Activated CD8-positive, alpha-beta memory T cell treated with anti-CD3 and anti-CD28 coated beads for 24 hours (primary cell): ENCODE measurements around the gene YPEL5.
"Not testable (repeated sequence)": the region's sequence is repeated elsewhere in the genome, so short reads cannot be mapped to it uniquely, and the experiment has no call there.

Source experiments
- DNase-seq: peaks from one replicate; pipeline ENCODE4 v3.0.0-alpha.2; 2020

YPEL5 gene

DNA sequence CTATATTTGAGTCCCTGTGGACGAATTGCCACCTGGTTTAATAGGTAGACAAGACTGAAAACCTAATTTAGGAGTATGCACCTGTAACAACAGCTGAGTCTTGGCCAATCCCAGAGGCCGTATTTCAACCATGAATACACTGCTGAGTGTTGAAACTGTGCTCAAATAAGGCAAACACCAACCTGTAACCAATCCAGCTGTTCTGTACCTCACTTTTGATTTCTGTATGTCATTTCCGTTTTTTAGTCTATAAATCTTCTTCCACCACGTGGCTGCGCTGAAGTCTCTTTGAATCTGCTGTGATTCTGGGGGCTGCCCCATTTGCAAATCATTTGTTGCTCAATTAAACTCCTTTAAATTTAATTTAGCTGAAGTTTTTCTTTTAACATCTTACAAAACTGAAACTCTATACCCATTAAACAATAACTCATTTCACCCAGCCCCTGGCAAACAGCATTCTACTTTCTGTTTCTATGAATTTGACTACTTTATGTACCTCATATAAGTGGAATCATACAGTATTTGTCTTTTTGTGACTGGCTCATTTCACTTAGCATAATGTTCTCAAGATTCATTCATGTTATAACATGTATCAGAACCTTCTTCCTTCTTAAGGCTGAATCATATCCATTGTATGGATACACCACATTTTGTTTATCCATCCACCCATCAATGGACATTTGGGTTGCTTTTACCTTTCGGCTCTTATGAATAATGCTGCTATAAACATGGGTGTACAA, 7.5 kb upstream of the YPEL5 start:
- DNase-seq, result no peak

DNA sequence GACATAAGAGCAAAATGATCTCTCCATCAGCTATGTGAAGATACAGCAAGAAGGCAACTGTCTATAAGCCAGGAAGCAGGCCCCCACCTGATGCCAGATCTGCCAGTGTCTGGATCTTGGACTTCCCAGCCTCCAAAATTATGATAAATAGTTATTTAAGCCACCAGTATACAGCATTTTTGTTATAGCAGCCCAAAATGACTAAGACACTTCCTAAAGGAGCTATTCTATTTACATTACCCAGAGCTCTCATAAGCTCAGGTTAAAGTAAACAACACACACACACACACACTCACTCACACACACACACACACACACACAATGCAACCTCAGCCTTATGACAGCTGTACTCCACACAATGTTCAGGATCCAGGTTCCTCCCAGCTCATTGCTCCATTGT, 5.7 kb upstream of the YPEL5 start:
- no peak for DNase-seq

DNA sequence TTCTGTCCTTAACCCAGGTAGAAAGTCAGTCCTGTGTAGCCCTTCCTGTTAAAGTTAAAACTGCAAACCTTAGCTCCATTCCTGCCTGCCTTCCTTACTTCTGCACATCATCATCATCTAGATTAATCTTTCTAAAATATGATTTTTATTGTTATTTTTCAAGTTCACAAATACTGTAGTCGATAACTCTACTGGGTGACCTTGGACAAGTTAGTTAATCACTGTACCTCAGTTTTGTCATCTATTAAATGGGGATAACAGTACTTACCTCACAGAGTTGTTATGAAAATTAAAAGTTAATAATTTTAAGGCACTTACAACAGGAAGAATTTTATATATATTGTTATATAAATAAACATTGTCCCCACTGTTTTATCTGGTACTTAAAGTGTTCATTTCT, 2.5 kb upstream of the YPEL5 start:
- DNase-seq, result no peak

DNA sequence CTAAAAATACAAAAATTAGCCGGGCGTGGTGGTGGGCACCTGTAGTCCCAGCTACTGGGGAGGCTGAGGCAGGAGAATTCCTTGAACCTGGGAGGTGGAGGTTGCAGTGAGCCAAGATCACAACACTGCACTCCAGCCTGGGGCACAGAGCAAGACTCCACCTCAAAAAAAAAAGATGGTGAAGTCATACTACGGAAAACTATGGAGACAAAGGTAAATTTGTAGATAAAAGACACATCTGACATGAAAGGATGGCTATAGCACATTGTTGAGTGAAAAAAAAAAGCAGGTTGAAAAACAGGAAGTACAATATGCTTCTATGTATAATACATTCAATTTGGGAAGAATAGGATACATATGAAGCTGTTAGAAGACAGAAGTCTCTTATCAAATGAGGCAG, 1.9 kb upstream of the YPEL5 start:
- not testable (repeated sequence) for DNase-seq

DNA sequence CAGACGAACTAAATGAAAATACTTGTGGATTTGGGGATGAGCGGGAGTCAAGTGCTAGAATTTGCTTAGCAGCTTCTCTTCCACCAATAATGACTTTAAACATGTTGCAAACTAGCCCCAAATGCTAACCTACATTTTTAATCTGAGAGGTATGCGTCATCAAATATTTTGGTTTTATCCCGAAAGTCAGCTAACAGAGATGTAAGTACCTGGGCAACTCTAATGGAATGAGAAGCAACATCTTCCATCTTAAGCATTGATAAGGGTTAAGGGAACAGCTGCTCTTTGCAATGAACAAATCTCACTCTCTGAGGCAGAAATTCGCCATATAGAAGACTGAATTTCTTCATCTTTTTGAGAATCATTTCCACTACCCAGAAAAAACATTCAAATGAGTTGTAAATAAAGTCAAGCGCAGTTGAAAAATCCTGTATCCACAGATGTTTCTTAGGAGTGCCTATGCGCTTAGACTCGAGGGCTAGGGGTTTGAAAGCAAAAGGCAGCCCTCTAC, 926 bp upstream of the YPEL5 start:
- DNase-seq, result no peak

DNA sequence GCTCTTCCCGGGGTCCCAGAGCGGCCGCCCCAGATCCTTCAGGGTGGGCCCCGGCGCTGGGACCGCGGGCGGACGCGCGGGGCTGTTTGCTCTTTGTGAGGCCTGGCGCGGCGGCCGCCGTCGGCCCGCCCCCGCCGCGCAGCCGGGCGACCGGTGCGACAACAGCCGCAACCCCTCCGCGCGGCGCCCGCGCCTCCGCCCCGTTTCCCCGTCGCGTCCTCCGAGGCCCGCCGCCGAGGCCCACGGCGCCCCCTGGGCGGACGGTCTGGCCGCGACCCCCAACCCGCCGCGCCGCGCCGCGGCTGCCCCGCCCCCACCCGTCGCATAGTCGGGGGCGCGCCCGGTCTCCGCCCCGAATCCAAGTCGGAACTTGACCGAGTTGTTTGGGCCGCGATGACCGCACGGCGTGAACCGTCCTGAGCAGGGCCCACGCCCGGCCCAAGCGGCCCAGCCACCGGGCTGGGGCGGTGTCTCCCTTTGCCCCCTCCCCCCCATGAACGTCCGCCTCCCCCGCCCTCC, 448 bp downstream of the YPEL5 start:
- no peak for DNase-seq

DNA sequence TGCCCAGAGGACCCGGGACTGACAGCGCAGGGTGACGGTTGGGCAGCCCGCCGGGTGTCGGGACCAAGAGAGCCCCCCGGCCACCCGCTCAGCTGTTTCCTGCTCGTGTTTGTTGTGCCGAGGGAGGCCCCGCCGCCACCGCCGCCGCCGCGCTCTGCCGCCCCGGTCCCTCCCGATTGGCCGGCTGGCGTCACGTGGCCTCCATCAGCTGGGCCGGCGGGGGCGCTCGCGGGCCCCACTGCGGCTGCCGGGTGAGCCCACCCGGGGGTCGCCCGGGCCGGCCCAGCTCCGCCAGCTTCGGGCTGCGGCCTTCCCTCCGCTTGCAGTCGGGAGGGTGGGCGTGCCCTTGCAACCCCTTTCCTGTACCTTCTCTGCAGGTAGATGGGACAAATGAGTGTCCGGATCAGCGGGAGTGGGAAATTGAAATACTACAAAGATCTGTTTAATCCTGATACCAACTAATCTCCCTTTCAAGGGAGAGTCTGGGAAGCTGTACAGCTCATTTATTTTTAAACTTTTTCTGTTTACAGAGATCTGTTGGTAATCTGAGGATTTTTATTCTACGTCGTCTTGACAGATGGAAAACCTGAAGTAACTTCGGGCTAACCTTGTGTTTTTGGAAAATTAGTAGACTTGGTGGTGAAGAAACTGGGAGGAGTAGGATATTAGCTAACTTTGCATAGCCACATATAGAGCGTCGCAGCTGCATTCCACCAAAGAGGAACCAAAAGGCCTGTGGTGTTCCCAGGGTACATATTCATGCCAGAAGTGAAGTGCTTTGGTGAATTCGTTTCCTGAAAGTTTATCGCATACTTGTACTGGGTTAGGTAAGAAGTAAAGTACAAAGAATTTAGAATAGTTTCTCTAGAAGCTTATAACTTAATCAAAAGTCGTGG, 1.2 kb downstream of the YPEL5 start:
- peak; percentile 90 for DNase-seq

DNA sequence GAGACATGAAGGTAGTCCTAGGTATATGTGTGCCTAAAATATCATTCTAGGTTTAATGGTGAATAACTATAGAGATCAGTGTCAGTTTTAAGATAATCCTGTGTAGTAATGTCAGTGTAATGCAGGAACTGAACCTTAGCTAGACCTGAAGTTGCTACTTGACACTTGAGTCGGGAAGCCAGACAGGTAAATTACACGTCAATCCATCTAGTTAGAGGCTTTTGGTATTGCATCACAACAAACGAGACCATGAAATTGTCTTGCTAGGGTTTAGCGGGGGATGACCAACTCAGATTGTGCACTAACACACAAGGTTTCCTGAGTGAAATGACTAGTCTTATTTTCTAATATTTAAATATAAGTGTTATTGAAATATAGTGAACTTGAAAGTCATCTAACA, 2.0 kb downstream of the YPEL5 start:
- no peak for DNase-seq

DNA sequence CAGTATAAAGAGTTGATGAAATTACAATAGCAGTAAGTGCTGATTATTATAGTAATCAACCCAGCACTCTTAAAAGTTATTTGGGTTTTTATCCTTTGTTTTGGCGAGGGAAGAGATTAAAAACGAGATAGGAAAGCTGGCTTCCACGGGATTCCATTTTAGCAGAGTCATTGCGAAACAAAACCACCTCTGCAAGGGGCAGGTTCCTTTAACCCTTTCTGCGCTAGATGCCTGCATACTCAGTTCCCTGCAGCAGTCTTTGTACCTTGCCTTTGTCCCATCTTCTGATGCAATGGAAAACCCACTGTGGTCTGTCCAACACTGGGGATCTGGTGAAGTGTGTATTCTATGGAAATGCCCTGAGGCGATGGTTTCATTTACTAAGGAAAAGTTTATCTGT, 2.7 kb downstream of the YPEL5 start:
- no peak for DNase-seq

DNA sequence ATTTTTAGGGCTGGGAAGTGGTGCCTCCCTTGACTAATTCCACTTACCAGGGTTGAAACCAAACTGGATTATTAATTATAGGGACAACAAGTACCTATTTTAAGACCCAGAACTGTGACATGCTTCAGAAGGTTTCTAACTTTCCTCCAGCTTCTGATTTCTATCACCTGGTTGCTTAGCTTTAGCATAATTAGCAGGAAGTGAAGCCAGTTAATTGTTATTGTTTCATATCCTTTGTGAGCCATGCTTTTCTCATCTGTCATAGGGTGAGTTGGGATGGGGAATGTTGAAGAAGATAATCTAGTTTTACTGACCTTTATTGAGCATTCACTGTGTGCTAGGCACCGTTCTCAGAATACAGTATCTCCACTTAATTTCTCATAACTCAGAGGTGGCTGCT, 3.2 kb downstream of the YPEL5 start:
- DNase-seq, result no peak

DNA sequence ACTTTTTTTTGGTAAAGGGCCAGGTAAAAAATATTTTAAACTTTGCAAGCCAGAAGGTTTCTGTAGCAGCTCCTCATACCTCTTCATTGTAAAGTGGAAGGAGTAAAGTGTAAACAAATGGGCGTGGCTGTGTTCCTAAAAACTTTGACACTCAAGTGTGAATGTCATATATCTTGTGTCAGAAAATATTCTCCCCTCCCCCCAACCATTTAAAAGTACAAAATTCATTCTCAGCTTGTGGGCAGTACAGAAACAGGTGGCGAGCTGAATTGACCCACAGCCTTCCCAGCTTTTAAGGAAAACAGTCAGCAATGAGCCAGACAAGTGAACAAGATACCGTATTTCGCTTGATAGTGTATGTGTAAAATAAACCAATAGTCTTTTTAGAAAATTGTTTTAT, 4.0 kb downstream of the YPEL5 start:
- DNase-seq, result no peak

DNA sequence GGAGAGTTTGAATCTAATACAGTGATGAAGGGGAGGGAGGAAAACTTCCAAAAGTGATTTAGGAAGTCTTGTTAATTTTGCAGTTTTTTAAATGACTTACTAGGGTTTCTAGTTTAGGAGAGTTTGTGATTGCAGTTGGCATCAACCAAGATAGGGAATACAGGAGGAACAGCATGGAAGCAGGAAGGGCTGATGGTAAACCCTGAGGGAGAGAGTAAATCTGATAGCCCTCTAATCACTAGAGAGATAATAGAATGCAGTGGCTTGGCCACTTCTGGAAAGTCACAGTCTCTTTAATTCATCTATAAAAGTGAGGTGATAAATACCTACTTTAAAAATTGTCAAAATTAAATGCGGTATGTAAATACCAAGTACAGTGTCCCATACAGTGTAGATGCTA, 5.6 kb downstream of the YPEL5 start:
- DNase-seq, result no peak

DNA sequence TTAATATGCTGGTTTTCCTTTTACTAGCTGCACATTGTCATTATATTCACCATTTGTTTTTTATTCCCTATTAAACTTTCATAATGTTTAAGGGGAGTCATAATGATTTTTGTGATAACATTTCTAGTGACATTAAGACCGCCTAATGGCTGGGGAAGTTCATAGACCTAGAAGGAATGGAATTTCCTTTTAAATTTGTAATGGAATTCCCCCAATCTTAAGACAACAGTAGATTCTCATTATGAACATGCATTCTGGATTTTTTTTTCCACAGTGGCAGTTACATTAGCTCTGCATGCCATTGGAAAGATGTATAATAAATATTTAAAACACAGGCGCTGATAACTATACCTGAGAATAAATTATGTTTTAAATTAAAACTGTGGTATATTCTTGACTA, 8.4 kb downstream of the YPEL5 start:
- DNase-seq, result no peak

DNA sequence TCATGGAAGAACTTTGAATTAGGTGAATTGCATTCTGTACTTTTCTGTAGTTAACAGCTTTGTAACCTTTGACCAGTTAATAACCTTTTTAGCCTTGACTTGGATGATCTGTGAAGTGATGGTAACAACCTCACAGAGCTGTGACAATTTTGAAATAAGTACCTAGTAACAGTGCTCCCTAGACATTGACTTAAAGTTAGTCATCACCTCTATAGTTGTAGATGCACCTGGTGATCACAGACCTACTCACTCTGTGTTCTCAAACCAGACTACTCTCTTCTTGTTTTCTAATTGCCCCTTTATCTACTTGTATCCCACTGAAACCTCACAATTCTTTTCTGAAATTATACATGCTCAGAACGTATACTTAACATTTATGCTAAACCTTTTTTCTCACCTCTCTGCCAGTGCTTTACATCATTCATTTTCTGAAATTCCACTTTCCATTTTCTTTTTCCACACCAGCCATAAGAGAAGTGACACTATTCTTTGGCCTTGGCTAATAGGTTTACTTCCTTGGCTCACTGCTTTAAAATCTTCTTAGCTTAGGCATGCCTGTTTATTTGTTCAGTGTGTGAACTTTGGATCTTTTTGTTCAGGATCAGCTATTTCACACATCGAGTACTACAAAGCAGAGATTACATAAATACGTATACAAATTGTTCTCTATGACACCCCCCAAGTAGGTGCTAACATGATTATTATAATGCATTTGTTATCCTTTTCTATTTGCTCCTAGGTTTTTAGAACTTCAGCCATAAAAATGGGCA, 9.3 kb downstream of the YPEL5 start:
- DNase-seq, result no peak

DNA sequence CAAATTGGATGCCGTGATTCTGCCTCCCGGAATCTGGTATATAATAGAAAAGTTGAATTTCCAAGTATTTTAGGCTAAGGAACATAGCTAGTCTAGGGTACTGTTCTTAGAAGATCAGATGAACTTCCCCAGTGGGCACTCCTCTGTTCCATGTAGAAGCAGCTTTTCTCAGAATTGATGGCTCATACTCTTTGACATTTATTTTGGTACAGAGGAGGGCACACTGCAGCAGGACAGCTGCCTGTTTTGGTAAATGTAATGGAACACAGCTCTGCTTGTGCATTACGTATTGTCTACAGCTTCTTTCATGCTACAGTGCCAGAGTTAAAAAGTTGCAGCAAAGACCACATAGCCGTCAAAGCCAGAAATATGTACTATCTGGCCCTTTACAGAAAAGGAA, 10.8 kb downstream of the YPEL5 start:
- DNase-seq, result no peak

DNA sequence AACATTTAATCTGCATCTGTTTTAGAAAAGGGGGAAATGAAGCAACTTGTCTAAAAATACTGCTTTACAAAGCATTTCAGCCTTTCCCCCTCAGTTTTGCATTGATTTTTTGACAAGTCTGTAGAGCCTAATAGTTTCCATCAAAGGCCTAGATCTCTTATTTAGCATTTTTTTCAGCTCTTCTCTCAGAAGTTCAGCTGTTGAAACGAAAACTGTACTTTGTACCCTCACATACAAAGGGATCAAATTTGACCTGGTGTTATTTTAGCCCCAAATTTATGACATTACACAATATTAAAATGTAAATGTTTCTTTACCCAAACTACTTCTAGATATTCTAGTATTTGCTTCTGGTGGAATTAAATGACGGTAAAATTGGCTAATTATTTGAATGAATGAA, 13.0 kb downstream of the YPEL5 start:
- no peak for DNase-seq

DNA sequence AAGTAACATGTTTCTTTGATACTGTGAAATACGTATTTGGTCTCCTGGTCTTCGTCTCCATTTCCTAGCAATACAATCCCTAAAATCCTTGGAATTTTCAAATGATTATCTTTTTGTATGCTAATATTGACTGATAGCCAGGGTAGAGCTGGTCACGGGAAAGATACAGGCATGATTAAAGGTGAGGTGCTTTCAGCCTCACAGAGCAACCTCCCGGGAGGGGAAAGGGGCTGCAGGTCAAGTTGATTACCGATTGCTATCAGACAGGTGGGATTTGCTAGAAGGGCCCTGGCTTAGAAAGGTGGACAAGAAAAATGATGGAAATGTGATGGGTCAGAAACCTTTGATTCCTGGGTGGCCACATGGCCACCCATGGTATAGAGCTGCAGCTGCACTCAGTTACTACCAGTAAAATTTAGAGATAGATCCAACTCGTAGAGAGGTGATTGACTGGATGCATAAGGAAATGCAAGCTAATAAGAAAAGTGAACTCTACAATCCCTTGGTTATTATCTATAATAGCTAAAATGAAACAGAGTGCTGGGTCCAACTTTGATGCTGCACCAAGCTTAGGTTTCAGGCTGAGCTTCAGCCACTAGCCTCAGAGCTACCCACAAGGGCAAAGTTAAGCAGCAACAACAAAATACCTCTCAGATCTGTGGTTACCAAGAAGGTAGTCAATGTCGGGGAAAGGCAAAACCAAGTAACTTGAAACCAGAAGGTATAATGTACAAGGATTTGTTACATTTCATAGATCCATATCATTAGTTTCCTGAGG, 15.3 kb downstream of the YPEL5 start:
- no peak for DNase-seq

DNA sequence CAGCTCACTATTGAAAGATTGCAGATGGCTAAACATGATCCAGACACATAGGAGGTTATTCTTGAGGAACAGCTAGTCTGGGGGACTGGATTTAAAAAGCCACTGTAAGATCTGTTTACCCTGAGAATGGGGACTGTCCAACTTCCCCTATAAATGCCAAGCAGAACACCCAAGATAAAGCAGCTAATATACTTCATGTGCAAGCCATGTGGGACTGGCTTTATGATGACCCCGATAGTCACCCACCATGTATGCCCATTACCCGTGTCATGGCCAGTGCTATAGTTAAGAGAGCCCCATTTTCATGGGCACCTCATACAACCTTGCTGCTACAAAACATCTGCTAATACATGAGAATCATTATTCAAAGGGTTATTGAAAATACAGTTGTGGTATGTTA, 16.0 kb downstream of the YPEL5 start:
- no peak for DNase-seq

DNA sequence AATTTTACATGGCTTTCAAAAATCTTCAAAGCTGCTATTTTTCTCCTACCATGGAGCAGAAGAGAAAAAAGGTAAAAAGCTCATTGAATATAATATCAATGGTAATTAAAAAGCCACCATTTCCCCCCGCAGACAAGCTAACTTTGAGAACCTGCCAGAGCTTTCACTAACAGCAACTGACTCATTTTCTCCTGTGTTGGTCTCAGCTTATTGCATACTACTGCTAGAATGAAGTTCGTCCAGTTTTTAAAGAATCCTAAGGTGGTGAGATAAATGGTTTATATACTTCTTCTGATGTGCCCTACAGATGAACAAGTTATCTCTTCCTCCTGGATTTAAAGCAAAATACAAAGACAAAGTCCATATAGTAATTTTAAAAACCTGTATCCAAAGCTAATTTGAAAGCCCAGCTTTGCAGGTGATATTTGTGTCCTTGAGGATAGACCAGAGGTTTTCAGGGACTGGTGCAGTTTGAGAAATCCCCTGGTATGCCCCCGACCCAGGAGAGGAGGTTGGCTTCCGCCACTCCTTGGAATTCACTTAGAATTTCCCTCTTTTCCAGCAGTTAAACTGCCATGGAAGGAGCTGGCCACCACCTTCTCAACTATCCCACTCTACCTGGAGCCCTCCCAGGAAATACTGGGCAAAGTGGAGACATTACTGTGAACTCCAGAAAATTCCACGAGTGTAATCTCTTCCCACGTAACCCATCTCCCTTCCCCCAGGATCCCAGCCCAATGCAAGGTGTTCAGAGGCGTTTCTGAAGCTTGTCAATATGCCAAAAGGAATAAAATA, 17.5 kb downstream of the YPEL5 start:
- DNase-seq, result no peak

DNA sequence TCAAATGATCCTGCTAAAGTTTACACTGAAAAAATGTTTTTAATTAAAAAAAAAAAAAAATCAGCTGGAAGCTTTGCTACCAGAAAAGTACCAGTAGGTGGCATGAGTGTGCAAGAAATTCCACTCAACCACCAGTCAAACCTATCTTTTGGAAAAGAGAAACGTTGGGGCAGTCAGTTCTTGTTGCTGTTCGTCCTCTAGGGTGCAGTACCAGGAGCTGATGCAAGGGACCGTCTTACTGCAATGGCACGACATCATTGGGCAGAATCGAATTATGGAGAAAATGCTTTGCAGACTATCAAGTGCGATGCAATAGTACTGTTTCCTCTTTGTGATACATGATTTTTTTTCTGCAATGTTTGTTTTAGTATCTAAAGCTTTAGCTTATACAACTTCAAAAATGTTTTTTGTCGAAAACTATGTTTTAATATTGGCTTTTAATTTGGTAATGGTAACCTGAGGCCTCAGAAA, 18.3 kb downstream of the YPEL5 start:
- peak; percentile 63 for DNase-seq

DNA sequence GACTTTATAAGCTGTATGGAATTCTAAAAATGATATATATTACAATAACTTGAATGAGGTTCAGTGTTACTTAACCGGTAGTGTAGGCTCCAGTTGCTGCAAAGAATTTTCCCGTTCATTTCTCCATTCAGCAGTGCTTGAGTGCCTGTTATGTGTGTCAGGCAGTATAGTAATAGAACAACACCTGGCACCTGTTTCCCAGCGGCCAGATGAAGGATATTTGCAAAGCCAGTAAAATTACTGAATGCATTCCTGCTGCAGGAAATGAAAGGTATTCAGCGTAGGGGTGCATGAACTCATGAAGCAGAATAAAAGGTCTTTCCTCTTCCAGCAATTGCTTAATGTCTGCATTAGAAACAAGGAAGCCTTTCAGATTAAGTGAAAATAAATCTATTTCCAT, 18.8 kb downstream of the YPEL5 start:
- DNase-seq, result no peak
